Measurements from ENCODE around the gene NME8. TPM values are rescaled to one million over a fixed set of nuclear protein-coding genes. Genes with fewer than 3 reads are reported as not detected.

NME8 gene
- total RNA-seq, 1 experiment from 2014 or later = not detected

DNA sequence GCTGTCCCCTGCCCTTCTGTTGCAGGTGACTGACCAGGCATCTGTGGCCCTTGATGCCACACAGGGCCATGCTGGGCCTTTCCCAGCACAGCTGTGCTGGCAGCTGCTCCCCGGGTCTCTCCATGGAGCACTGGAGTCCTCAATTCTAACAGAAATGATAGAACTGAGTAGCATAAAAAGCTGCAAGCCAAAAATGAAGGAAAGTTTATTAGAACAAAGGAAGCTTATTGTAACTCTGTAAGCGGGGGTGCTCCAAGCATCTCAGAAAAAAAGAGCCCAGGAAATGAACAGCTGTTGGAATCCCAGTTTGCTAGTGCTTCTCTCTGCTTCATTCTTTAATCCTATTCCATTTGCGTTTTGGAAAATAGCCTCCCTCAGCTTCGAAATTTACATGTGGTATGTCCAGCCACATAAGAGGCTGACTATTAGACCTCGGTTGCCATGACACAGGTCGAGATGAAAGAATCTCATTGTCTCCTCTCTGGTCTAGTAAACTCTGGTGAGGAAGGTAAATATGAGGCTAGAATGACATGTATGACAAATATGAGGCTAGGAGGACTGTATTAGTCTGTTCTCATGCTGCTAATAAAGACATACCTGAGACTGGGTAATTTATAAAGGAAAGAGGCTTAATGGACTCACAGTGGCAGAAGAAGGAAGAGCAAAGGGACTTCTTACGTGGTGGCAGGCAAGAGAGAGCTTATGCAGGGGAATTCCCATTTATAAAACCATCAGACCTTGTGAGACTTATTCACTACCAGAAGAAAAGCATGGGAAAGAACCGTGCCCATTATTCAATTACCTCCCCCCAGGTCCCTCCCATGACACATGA, 95.7 kb downstream of the NME8 start:
- no peaks in the 10 kb centered on the region for H3K27me3 ChIP-seq (ENCODE audit: control insufficient read depth, insufficient read depth, low read length)
- H3K4me3 ChIP-seq (ENCODE audit: insufficient read depth, low read depth, low read length) = no peak overlapping the region
- DNase-seq = no peak
- H3K36me3 ChIP-seq (replicated peaks; ENCODE audit: control insufficient read depth, insufficient read depth, low read length) = no peaks in the 10 kb centered on the region

GRCh38 chr7:37944737-37945054, 96.3 kb downstream of the NME8 start:
- no peaks in the 10 kb centered on the region for H3K27me3 ChIP-seq (ENCODE audit: control insufficient read depth, insufficient read depth, low read length)
- H3K4me3 ChIP-seq (ENCODE audit: insufficient read depth, low read depth, low read length) = no peak overlapping the region
- no peaks in the 10 kb centered on the region for H3K36me3 ChIP-seq (replicated peaks; ENCODE audit: control insufficient read depth, insufficient read depth, low read length)
- DNase-seq = no peak

- H3K36me3 ChIP-seq (replicated peaks; ENCODE audit: control insufficient read depth, insufficient read depth, low read length) = no peaks in the 10 kb centered on the region
- H3K27me3 ChIP-seq (ENCODE audit: control insufficient read depth, insufficient read depth, low read length) = no peaks in the 10 kb centered on the region
- DNase-seq = no peak
- no peak overlapping the region for H3K4me3 ChIP-seq (ENCODE audit: insufficient read depth, low read depth, low read length)
Observed at GRCh38 chr7:37945336-37945735, 96.9 kb downstream of the NME8 start.

GRCh38 chr7:37947138-37947940, 98.9 kb downstream of the NME8 start:
- no peak for DNase-seq
- Histone ChIP-seq H3K36me3 (replicated peaks; ENCODE audit: control insufficient read depth, insufficient read depth, low read length) (no peaks in the 10 kb centered on the region), H3K4me3 (ENCODE audit: insufficient read depth, low read depth, low read length) (no peak overlapping the region), H3K27me3 (ENCODE audit: control insufficient read depth, insufficient read depth, low read length) (no peaks in the 10 kb centered on the region)

DNA sequence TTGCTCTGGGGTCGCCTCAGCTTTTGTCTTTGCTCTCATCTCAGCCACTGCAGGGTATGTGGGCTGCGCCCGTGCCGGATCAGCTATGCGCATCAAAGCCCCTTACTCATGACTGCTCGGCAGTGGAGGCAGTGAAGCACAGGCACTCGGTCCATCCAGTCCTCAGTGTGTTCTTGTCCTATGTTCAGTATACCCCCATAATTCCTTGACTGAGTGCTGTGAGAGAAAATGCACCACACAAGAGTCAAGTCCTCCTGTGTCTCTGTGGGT, 99.5 kb downstream of the NME8 start:
- no peaks in the 10 kb centered on the region for H3K36me3 ChIP-seq (replicated peaks; ENCODE audit: control insufficient read depth, insufficient read depth, low read length)
- H3K4me3 ChIP-seq (ENCODE audit: insufficient read depth, low read depth, low read length) = no peak overlapping the region
- DNase-seq = no peak
- no peaks in the 10 kb centered on the region for H3K27me3 ChIP-seq (ENCODE audit: control insufficient read depth, insufficient read depth, low read length)

Other genes with a start within 250 kb of the NME8 start
- not detected in 2 replicates for gene GPR141, start 164.8 kb upstream of the NME8 start, total RNA-seq (2014; rRNA removed; shearing (Covaris generic))
- not detected in 2 replicates for gene SFRP4, start 68.2 kb downstream of the NME8 start, total RNA-seq (2014; rRNA removed; shearing (Covaris generic))
- 7.3 and 8.3 TPM in 2 replicates for gene EPDR1, start 72.0 kb downstream of the NME8 start, total RNA-seq (2014; rRNA removed; shearing (Covaris generic))